ENCODE data around the gene BARHL2. TPM values are rescaled to one million over a fixed set of nuclear protein-coding genes. Genes with fewer than 3 reads are reported as not detected.

Gene BARHL2
- total RNA-seq, 6 experiments from 2014 or later, result not detected

DNA sequence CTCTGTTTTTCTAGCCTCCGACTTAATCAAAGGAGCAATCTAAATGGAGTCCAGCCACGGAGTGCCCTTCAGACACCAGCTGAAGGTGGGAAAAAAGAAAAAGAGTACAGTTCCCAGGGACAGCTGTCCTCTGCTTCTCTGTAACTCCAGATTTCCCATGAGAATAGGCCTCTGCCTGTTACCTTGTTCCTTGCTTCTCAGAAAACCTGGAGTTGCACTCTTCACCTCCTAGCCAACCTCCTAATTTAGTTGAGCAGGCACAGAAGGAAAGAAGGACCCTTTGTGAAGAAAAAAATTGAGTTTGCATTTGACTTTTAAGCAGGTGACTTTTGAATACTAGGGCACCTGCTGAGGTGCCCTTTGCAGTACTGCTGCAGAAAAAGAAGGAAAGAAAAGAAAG is 8.3 kb downstream of the BARHL2 start:
- DNase-seq (no peak), ATAC-seq (no peak)
- Histone ChIP-seq H3K36me3 (no peaks in the 10 kb centered on the region), H3K4me1 (peaks cover 0 to 12% (median 0%) of the 10 kb centered on the region in 4 donors), H3K27me3 (peaks cover 5 to 68% of the 10 kb centered on the region in 2 donors), H3K27ac (no peak overlapping the region), H3K9me3 (no peaks in the 10 kb centered on the region), H3K4me3 (no peak overlapping the region)
- WGBS (ENCODE audit: insufficient coverage, low coverage, low lambda C conversion rate, missing lambda C conversion rate), result 16% methylated on average over 2 of the region's 2 CpGs
- intact Hi-C loops (cut with DNase I), result no loop called here
- TF ChIP-seq, protein P1, sequence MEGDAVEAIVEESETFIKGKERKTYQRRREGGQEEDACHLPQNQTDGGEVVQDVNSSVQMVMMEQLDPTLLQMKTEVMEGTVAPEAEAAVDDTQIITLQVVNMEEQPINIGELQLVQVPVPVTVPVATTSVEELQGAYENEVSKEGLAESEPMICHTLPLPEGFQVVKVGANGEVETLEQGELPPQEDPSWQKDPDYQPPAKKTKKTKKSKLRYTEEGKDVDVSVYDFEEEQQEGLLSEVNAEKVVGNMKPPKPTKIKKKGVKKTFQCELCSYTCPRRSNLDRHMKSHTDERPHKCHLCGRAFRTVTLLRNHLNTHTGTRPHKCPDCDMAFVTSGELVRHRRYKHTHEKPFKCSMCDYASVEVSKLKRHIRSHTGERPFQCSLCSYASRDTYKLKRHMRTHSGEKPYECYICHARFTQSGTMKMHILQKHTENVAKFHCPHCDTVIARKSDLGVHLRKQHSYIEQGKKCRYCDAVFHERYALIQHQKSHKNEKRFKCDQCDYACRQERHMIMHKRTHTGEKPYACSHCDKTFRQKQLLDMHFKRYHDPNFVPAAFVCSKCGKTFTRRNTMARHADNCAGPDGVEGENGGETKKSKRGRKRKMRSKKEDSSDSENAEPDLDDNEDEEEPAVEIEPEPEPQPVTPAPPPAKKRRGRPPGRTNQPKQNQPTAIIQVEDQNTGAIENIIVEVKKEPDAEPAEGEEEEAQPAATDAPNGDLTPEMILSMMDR (IDR thresholded peaks at IDR 0.05), result no peak
- TF ChIP-seq POLR2A (IDR thresholded peaks at IDR 0.05), result no peak

DNA sequence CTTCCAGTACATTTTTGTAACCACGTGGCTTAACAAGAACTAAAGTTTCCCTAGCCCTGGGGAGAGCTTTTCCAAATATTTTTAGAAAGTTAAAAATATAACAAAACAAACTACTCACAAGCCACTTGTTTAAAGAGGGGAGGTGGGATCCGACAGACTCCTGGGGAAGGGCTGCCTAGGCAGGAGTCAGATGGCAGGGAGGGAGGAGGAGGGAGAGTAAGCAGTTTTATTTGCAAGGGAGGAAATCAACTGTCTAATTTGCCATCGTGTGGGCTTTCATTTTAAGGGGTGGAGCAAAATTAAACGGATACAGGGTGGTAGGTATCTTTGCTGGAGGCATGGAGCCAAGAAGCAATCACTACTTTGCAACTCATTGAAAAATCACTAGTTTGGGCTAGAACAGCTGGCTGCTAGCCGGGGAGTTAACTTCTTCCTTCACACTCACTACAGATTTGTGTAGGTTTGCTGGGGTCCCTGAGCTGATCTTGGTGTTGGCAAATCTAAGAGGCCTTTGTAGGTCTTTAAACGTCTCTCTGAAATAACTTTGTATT is 8.8 kb downstream of the BARHL2 start:
- ATAC-seq, result no peak

DNA sequence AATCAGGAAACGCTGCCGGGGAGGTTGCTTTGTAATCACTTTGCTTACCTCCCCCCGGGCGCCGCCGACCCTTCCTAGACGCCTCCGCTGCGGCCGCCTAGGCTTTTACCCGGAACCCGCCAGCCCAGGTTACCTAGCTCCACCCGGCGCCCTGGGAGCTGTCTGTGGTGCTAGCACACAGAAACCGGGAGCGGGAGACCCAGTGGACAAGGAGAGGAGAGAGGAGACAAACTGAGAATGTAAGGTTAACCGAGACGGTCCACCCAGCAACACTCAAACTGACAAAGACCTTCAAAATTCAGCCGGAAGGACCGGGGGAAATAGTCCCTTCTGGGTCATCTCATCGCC is 9.8 kb downstream of the BARHL2 start:
- intact Hi-C loops (cut with DNase I), result no loop called here
- no peak for TF ChIP-seq POLR2A (IDR thresholded peaks at IDR 0.05)
- TF ChIP-seq, protein P1 (IDR thresholded peaks at IDR 0.05), result no peak
- WGBS (ENCODE audit: insufficient coverage, low coverage, low lambda C conversion rate, missing lambda C conversion rate), result 2% methylated on average over 11 of the region's 21 CpGs
- DNase-seq (peak in 2 of 3 donors; percentile 62 to 77), ATAC-seq (peak; percentile 85 to 93 (median 90))
- Histone ChIP-seq H3K27me3 (peaks cover 5 to 60% of the 10 kb centered on the region in 2 donors), H3K9me3 (no peaks in the 10 kb centered on the region), H3K4me3 (peak overlapping the region in 2 of 3 donors; percentile 4 to 24), H3K4me1 (peaks cover 0 to 12% (median 0%) of the 10 kb centered on the region in 4 donors), H3K36me3 (no peaks in the 10 kb centered on the region), H3K27ac (no peak overlapping the region)

More for the DNA sequence above, 8.8 kb downstream of the BARHL2 start:
- H3K27ac ChIP-seq, result no peak overlapping the region
- peaks cover 5 to 68% of the 10 kb centered on the region in 2 donors for H3K27me3 ChIP-seq
- intact Hi-C loops (cut with DNase I), result no loop called here
- no peak for DNase-seq
- no peak overlapping the region for H3K4me3 ChIP-seq
- no peaks in the 10 kb centered on the region for H3K36me3 ChIP-seq
- no peaks in the 10 kb centered on the region for H3K9me3 ChIP-seq
- TF ChIP-seq POLR2A (IDR thresholded peaks at IDR 0.05), result no peak
- TF ChIP-seq, protein P1 (IDR thresholded peaks at IDR 0.05), result no peak
- peaks cover 0 to 12% (median 0%) of the 10 kb centered on the region in 4 donors for H3K4me1 ChIP-seq
- 10% methylated on average over 6 of the region's 6 CpGs for WGBS (ENCODE audit: insufficient coverage, low coverage, low lambda C conversion rate, missing lambda C conversion rate)

DNA sequence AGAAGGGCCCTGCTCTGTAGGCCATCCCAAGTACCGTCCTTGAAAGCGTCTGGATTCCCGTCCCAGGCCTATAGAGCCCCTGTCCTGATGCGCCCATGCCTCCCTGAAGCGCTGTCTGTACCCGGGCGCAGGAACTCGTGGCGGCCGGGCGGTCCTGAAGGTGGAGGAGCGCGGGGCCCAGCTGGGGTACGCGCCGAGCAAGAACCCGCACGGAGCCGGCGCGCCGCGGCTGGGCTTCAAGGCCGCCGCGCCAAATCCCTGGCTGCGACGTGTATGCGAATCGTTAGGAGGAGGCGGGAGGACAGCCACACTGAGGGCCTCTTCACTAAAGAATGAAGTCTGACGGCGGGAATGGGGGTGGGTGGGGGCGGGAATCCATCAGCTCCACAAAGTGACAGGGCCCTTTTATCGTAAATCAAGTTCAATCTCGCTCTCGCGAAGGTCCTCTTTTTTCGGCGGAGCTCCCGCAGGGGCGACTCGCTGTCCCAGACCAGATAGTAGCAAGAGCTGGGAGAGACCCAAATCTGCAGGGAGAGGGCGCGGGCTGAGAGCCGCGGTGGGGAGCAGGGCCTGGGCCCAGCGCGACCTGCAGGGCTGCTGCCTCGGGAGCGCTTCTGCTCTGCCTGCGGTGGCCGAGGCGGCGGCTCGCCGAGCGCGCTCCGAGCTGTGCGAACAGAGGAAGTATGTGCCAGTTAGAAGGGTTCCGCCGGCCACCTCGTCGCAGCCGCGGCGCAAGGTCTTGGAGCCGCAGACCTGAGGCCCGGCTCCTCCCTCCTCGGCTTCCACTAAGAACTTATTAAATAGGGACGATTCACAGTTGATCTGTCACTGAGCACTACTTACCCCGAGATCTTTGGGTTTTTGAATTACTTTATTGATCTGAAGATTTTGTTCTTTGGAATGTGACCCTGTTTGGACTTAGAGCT is 10.4 kb downstream of the BARHL2 start:
- Histone ChIP-seq H3K36me3 (no peaks in the 10 kb centered on the region), H3K27me3 (peaks cover 5 to 55% of the 10 kb centered on the region in 2 donors), H3K4me1 (peaks cover 0 to 12% (median 0%) of the 10 kb centered on the region in 4 donors), H3K9me3 (no peaks in the 10 kb centered on the region), H3K4me3 (peak overlapping the region in 2 of 3 donors; percentile 4 to 24), H3K27ac (no peak overlapping the region)
- 4% methylated on average over 14 of the region's 73 CpGs for WGBS (ENCODE audit: insufficient coverage, low coverage, low lambda C conversion rate, missing lambda C conversion rate)
- TF ChIP-seq, protein P1 (IDR thresholded peaks at IDR 0.05), result no peak
- TF ChIP-seq POLR2A (IDR thresholded peaks at IDR 0.05), result no peak
- peak; percentile 69 to 84 (median 78) for ATAC-seq
- DNase-seq, result no peak
- intact Hi-C loops (cut with DNase I), result no loop called here

Data from right lobe of liver (tissue), 6 donors.